ENCODE measurements around the gene CEACAM19.
"Not testable (repeated sequence)": the region's sequence is repeated elsewhere in the genome, so short reads cannot be mapped to it uniquely, and the experiment has no call there.

DNA sequence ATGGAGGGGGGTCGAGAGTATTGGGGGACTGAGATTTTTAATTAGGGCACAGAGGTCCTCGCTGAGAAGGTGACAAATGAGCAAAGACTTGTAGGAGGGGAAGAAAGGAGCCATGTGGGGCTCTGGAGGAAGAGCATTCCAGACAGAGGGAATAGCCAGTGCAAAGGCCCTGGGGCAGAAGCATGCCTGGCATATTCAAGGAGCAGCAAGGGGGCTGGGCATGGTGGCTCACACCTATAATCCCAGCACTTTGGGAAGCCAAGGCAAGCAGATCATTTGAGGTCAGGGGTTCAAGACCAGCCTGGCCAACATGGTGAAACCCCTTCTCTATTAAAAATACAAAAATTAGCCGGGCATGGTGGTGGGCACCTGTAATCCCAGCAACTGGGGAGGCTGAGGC, 13.1 kb downstream of the CEACAM19 start:
- not testable (repeated sequence) for TF ChIP-seq YY1 (IDR thresholded peaks at IDR 0.05; ENCODE audit: low read depth, low read length); BHLHE40 (IDR thresholded peaks at IDR 0.05; ENCODE audit: borderline replicate concordance in 1 of 2, low read depth in 2 of 2, low read length in 1 of 2); RAD21 (IDR thresholded peaks at IDR 0.05; ENCODE audit: insufficient read depth, low read depth, low read length); SUZ12 (IDR thresholded peaks at IDR 0.05; ENCODE audit: unreplicated experiment); POLR2A (IDR thresholded peaks at IDR 0.05; ENCODE audit: low read depth, low read length); TAF1 (IDR thresholded peaks at IDR 0.05; ENCODE audit: borderline replicate concordance, low read depth, low read length); FOXK2 (IDR thresholded peaks at IDR 0.05)
- TF ChIP-seq, protein P1, sequence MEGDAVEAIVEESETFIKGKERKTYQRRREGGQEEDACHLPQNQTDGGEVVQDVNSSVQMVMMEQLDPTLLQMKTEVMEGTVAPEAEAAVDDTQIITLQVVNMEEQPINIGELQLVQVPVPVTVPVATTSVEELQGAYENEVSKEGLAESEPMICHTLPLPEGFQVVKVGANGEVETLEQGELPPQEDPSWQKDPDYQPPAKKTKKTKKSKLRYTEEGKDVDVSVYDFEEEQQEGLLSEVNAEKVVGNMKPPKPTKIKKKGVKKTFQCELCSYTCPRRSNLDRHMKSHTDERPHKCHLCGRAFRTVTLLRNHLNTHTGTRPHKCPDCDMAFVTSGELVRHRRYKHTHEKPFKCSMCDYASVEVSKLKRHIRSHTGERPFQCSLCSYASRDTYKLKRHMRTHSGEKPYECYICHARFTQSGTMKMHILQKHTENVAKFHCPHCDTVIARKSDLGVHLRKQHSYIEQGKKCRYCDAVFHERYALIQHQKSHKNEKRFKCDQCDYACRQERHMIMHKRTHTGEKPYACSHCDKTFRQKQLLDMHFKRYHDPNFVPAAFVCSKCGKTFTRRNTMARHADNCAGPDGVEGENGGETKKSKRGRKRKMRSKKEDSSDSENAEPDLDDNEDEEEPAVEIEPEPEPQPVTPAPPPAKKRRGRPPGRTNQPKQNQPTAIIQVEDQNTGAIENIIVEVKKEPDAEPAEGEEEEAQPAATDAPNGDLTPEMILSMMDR (IDR thresholded peaks at IDR 0.05 in 2 of 3, conservative IDR thresholded peaks at IDR 0.05 in 1 of 3; ENCODE audit: control insufficient read depth in 2 of 3, extremely low read depth in 1 of 3, insufficient read depth in 1 of 3, low read depth in 3 of 3, low read length in 3 of 3): not testable (repeated sequence)
- TF ChIP-seq, protein P2, sequence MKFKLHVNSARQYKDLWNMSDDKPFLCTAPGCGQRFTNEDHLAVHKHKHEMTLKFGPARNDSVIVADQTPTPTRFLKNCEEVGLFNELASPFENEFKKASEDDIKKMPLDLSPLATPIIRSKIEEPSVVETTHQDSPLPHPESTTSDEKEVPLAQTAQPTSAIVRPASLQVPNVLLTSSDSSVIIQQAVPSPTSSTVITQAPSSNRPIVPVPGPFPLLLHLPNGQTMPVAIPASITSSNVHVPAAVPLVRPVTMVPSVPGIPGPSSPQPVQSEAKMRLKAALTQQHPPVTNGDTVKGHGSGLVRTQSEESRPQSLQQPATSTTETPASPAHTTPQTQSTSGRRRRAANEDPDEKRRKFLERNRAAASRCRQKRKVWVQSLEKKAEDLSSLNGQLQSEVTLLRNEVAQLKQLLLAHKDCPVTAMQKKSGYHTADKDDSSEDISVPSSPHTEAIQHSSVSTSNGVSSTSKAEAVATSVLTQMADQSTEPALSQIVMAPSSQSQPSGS (IDR thresholded peaks at IDR 0.05; ENCODE audit: low read length): not testable (repeated sequence)
- TF ChIP-seq, protein P3, sequence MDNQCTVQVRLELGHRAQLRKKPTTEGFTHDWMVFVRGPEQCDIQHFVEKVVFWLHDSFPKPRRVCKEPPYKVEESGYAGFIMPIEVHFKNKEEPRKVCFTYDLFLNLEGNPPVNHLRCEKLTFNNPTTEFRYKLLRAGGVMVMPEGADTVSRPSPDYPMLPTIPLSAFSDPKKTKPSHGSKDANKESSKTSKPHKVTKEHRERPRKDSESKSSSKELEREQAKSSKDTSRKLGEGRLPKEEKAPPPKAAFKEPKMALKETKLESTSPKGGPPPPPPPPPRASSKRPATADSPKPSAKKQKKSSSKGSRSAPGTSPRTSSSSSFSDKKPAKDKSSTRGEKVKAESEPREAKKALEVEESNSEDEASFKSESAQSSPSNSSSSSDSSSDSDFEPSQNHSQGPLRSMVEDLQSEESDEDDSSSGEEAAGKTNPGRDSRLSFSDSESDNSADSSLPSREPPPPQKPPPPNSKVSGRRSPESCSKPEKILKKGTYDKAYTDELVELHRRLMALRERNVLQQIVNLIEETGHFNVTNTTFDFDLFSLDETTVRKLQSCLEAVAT (IDR thresholded peaks at IDR 0.05): not testable (repeated sequence)
- TF ChIP-seq, protein P4, sequence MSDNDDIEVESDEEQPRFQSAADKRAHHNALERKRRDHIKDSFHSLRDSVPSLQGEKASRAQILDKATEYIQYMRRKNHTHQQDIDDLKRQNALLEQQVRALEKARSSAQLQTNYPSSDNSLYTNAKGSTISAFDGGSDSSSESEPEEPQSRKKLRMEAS (IDR thresholded peaks at IDR 0.05; ENCODE audit: low read depth, low read length): not testable (repeated sequence)
